K562 (cell line): ENCODE data around the gene HSPB7. TPM values are rescaled to one million over a fixed set of nuclear protein-coding genes. Genes with fewer than 3 reads are reported as not detected.

ENCODE experiments used
- CHD2 ChIP-seq: IDR thresholded peaks from 2 replicates; pipeline ENCODE4 v1.6.1; 2011; ENCODE audit warnings: low read depth, low read length
- CREB1 ChIP-seq, 2 experiments: sonication (generic) in 1 of 2; formaldehyde crosslinking in 1 of 2; IDR thresholded peaks; 2 replicates each; pipeline versions ENCODE4 v1.6.1 to v1.8.0; 2012 to 2022; ENCODE audit warnings: inconsistent platforms in 1 of 2, mild to moderate bottlenecking in 1 of 2, missing genetic modification reagents in 1 of 2, moderate library complexity in 1 of 2
- GTF2A2 ChIP-seq: IDR thresholded peaks from 2 replicates; pipeline ENCODE4 v1.6.1; 2016; ENCODE audit warnings: mild to moderate bottlenecking, missing genetic modification characterization, missing compliant biosample characterization
- KLF13 ChIP-seq: fragments of 450-650 bp; IDR thresholded peaks from 2 replicates; pipeline ENCODE4 v1.6.1; 2016; ENCODE audit warnings: missing genetic modification characterization, low read depth, mild to moderate bottlenecking, missing compliant biosample characterization, moderate library complexity, borderline replicate concordance
- PRDM10 ChIP-seq: fragments of 450-650 bp; IDR thresholded peaks from 2 replicates; pipeline ENCODE4 v1.6.1; 2018; ENCODE audit not compliant: partially characterized antibody
- ZBTB17 ChIP-seq: fragments of 450-650 bp; formaldehyde crosslinking; IDR thresholded peaks from 2 replicates; pipeline ENCODE4 v1.4.0; 2020; ENCODE audit warnings: mild to moderate bottlenecking
- ZNF740 ChIP-seq, 3 experiments: fragments of 200-800 bp in 1 of 3; sonication (Bioruptor generic) in 1 of 3; sonication (generic) in 1 of 3; formaldehyde crosslinking in 1 of 3; IDR thresholded peaks; 2 replicates each; pipeline versions ENCODE4 v1.6.1 to v1.8.0; 2016 to 2022; ENCODE audit warnings: mild to moderate bottlenecking in 2 of 3, missing compliant biosample characterization in 2 of 3, missing genetic modification characterization in 2 of 3, missing genetic modification reagents in 1 of 3
- polyA plus RNA-seq, 8 experiments: library from polyadenylated mRNA; depleted of rRNA in 4 of 8; stranded (reverse) in 5 of 8; unstranded in 3 of 8; fragments of >200 nt; fragmentation: Nextera tagmentation in 2 of 8; fragmentation: Illumina TruSeq in 1 of 8; extraction: Ambion mirVana in 2 of 8; extraction: Trizol in 1 of 8; gene quantifications; 2 replicates each; pipeline versions ENCODE4 v1.2.1 to v1.2.3, GENCODE V29; 2011 to 2014; ENCODE audit warnings: inconsistent platforms in 1 of 8, missing spikeins in 1 of 8
- total RNA-seq, 7 experiments: library from RNA; depleted of rRNA in 6 of 7; stranded (reverse); fragments of >200 nt in 6 of 7; fragmentation: Illumina TruSeq in 2 of 7; extraction: Trizol in 2 of 7; gene quantifications; 2 replicates each; pipeline versions ENCODE4 v1.2.1 to v1.2.3, GENCODE V29; 2011 to 2021; ENCODE audit warnings: low replicate concordance in 1 of 7
- TF ChIP-seq, protein P1 (sequence below): sonication (generic); formaldehyde crosslinking; IDR thresholded peaks from 2 replicates; pipeline ENCODE4 v1.9.0; 2022; ENCODE audit warnings: mild to moderate bottlenecking, missing genetic modification reagents
- TF ChIP-seq, protein P2 (sequence below): fragments of 250-450 bp; sonication (Bioruptor Pico); IDR thresholded peaks from 2 replicates; pipeline ENCODE4 v1.8.0; 2021; ENCODE audit warnings: moderate library complexity, mild to moderate bottlenecking, inconsistent platforms
- TF ChIP-seq, protein P3 (sequence below): IDR thresholded peaks from 3 replicates; pipeline ENCODE4 v1.6.1; 2011; ENCODE audit warnings: borderline replicate concordance, mild to moderate bottlenecking, moderate library complexity; ENCODE audit not compliant: insufficient read length; ENCODE audit errors: extremely low read depth

The HSPB7 gene
- total and polyA plus RNA-seq, 9 of the 15 experiments (the other 6 are each of a cell fraction or from before 2014, with no cell fraction given), result 0.05 to 0.19 (median 0.07) TPM; not detected in 6

GRCh38 chr1:16014509-16015482 lies 3.0 kb downstream of the HSPB7 start (continued):
- TF ChIP-seq ZNF740 (CRISPR knock-in tag; IDR thresholded peaks at IDR 0.05), result 0 out of 2 replicates have a peak, but pooled peaks have one; percentile 21
- TF ChIP-seq ZNF740 (tag; IDR thresholded peaks at IDR 0.05), result no peak
- TF ChIP-seq, protein P1, sequence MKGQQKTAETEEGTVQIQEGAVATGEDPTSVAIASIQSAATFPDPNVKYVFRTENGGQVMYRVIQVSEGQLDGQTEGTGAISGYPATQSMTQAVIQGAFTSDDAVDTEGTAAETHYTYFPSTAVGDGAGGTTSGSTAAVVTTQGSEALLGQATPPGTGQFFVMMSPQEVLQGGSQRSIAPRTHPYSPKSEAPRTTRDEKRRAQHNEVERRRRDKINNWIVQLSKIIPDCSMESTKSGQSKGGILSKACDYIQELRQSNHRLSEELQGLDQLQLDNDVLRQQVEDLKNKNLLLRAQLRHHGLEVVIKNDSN (CRISPR knock-in tag), result peak; percentile 94
- 0 out of 2 replicates have a peak, but pooled peaks have one; percentile 19 for TF ChIP-seq ZBTB17 (CRISPR knock-in tag)
- TF ChIP-seq, protein P2, sequence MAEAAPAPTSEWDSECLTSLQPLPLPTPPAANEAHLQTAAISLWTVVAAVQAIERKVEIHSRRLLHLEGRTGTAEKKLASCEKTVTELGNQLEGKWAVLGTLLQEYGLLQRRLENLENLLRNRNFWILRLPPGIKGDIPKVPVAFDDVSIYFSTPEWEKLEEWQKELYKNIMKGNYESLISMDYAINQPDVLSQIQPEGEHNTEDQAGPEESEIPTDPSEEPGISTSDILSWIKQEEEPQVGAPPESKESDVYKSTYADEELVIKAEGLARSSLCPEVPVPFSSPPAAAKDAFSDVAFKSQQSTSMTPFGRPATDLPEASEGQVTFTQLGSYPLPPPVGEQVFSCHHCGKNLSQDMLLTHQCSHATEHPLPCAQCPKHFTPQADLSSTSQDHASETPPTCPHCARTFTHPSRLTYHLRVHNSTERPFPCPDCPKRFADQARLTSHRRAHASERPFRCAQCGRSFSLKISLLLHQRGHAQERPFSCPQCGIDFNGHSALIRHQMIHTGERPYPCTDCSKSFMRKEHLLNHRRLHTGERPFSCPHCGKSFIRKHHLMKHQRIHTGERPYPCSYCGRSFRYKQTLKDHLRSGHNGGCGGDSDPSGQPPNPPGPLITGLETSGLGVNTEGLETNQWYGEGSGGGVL, result no peak
- TF ChIP-seq GTF2A2 (tag), result no peak
- peak; percentile 60; the same call in 1 of the 2 replicates for TF ChIP-seq KLF13 (tag)
- peak; percentile 62; the same call in 1 of the 2 replicates for TF ChIP-seq CHD2
- TF ChIP-seq CREB1 (IDR thresholded peaks at IDR 0.05), result peak; percentile 13; the same call in 1 of the 2 replicates
- TF ChIP-seq CREB1 (CRISPR knock-in tag; IDR thresholded peaks at IDR 0.05), result no peak
- TF ChIP-seq, protein P3, sequence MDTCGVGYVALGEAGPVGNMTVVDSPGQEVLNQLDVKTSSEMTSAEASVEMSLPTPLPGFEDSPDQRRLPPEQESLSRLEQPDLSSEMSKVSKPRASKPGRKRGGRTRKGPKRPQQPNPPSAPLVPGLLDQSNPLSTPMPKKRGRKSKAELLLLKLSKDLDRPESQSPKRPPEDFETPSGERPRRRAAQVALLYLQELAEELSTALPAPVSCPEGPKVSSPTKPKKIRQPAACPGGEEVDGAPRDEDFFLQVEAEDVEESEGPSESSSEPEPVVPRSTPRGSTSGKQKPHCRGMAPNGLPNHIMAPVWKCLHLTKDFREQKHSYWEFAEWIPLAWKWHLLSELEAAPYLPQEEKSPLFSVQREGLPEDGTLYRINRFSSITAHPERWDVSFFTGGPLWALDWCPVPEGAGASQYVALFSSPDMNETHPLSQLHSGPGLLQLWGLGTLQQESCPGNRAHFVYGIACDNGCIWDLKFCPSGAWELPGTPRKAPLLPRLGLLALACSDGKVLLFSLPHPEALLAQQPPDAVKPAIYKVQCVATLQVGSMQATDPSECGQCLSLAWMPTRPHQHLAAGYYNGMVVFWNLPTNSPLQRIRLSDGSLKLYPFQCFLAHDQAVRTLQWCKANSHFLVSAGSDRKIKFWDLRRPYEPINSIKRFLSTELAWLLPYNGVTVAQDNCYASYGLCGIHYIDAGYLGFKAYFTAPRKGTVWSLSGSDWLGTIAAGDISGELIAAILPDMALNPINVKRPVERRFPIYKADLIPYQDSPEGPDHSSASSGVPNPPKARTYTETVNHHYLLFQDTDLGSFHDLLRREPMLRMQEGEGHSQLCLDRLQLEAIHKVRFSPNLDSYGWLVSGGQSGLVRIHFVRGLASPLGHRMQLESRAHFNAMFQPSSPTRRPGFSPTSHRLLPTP, result no peak
- peak; percentile 55 for TF ChIP-seq PRDM10
